SU-DHL-6 (cell line): ENCODE measurements around the gene CCL4L2.
"Not testable (repeated sequence)": the region's sequence is repeated elsewhere in the genome, so short reads cannot be mapped to it uniquely, and the experiment has no call there.

Experiments
- H2AFZ ChIP-seq: fragments of 200-600 bp; sonication (generic); 2 replicates; pipeline ENCODE4 v1.6.1; 2014; ENCODE audit warnings: low read depth, mild to moderate bottlenecking, moderate library complexity, mixed read lengths, antibody characterized with exemption, low read length; ENCODE audit not compliant: severe bottlenecking
- H3F3A ChIP-seq: fragments of 200-600 bp; shearing (Covaris generic); 2 replicates; pipeline ENCODE4 v1.6.0; 2016; ENCODE audit warnings: antibody characterized with exemption, mild to moderate bottlenecking; ENCODE audit not compliant: insufficient read depth
- H3K27ac ChIP-seq: fragments of 200-600 bp; sonication (generic); 2 replicates; pipeline ENCODE4 v1.5.1; 2016; ENCODE audit warnings: low read depth, mild to moderate bottlenecking, low read length, moderate library complexity, mixed read lengths
- H3K27me3 ChIP-seq: fragments of 200-600 bp; sonication (generic), shearing (Covaris generic); 2 replicates; pipeline ENCODE4 v1.6.0; 2014; ENCODE audit warnings: mild to moderate bottlenecking, low read length
- H3K36me3 ChIP-seq: fragments of 200-600 bp; sonication (generic); 2 replicates; pipeline ENCODE4 v1.6.1; 2014; ENCODE audit warnings: mild to moderate bottlenecking, low read length, mixed read lengths
- H3K4me2 ChIP-seq: fragments of 300-600, 200-600 bp; shearing (Covaris generic), sonication (generic); 2 replicates; pipeline ENCODE4 v1.6.0; 2014; ENCODE audit warnings: low read length, low read depth, mild to moderate bottlenecking; ENCODE audit not compliant: poor library complexity, severe bottlenecking
- H3K4me3 ChIP-seq: fragments of 200-600 bp; sonication (generic); 2 replicates; pipeline ENCODE4 v1.5.1; 2014; ENCODE audit warnings: antibody characterized with exemption, low read length, mild to moderate bottlenecking, mixed read lengths; ENCODE audit not compliant: insufficient read depth, poor library complexity, severe bottlenecking
- H3K79me2 ChIP-seq: fragments of 200-600 bp; sonication (generic); 2 replicates; pipeline ENCODE4 v1.6.1; 2014; ENCODE audit warnings: mild to moderate bottlenecking, low read length, moderate library complexity; ENCODE audit not compliant: insufficient read depth
- H3K9ac ChIP-seq: fragments of 200-600 bp; sonication (generic); 2 replicates; pipeline ENCODE4 v1.7.0; 2014; ENCODE audit warnings: mild to moderate bottlenecking, low read length
- H3K9me2 ChIP-seq: fragments of 200-600 bp; sonication (generic); replicated peaks from 2 replicates; pipeline ENCODE4 v1.6.1; 2014; ENCODE audit warnings: low read length; ENCODE audit not compliant: insufficient read depth
- H3K9me3 ChIP-seq: fragments of 200-600 bp; sonication (generic); 2 replicates; pipeline ENCODE4 v1.6.1; 2014; ENCODE audit warnings: low read length, mixed read lengths; ENCODE audit not compliant: insufficient read depth
- H4K20me1 ChIP-seq: fragments of 200-600 bp; sonication (generic); 2 replicates; pipeline ENCODE4 v1.6.1; 2014; ENCODE audit warnings: low read depth, mild to moderate bottlenecking, antibody characterized with exemption, low read length, moderate library complexity, mixed read lengths
- CTCF ChIP-seq: fragments of 200-600 bp; sonication (generic); IDR thresholded peaks from one replicate; pipeline ENCODE4 v1.5.1; 2017; ENCODE audit warnings: antibody characterized with exemption, mild to moderate bottlenecking, low read length, moderate library complexity; ENCODE audit not compliant: insufficient read depth, poor library complexity, severe bottlenecking
- EZH2phosphoT487 ChIP-seq: fragments of 200-600 bp; sonication (generic), shearing (Covaris generic); conservative IDR thresholded peaks from 2 replicates; pipeline ENCODE4 v1.6.1; 2018; ENCODE audit warnings: mild to moderate bottlenecking, antibody characterized with exemption, low read length, moderate library complexity, mixed read lengths

CCL4L2 gene

DNA sequence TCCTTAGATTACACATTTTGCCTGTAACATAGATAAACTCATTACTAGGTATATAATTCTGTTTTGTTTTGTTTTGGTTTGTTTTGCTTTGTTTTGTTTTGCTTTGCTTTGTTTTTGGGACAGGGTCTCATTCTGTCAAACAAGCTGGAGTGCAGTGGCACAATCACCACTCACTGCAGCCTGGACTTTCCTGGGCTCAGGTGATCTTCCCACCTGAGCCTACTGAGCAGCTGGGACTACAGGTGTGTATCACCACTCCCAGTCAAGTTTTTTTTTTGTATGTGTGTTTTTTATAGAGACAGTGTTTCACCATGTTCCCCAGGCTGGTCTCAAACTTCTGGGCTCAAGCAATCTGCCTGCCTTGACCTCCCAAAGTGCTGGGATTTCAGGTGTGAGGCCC, 1.3 kb upstream of the CCL4L2 start:
- no peak for TF ChIP-seq EZH2phosphoT487
- no peak for TF ChIP-seq CTCF
- Histone ChIP-seq H3K9ac (no peak overlapping the region), H3K9me2 (no peaks in the 10 kb centered on the region), H3F3A (no peaks in the 10 kb centered on the region), H3K27me3 (no peaks in the 10 kb centered on the region), H4K20me1 (no peaks in the 10 kb centered on the region), H3K4me2 (peak overlapping the region; percentile 7), H2AFZ (no peak overlapping the region), H3K9me3 (no peaks in the 10 kb centered on the region), H3K36me3 (no peaks in the 10 kb centered on the region), H3K79me2 (no peaks in the 10 kb centered on the region), H3K4me3 (no peak overlapping the region), H3K27ac (no peak overlapping the region)

- not testable (repeated sequence) for H3K27me3 ChIP-seq, H3K4me3 ChIP-seq, H3K9ac ChIP-seq, H3K27ac ChIP-seq, H3K4me2 ChIP-seq, H2AFZ ChIP-seq, H4K20me1 ChIP-seq, H3K36me3 ChIP-seq, H3K9me2 ChIP-seq, H3F3A ChIP-seq, H3K9me3 ChIP-seq, H3K79me2 ChIP-seq
Observed at GRCh38 chr17:36211484-36212271, 815 bp downstream of the CCL4L2 start.

DNA sequence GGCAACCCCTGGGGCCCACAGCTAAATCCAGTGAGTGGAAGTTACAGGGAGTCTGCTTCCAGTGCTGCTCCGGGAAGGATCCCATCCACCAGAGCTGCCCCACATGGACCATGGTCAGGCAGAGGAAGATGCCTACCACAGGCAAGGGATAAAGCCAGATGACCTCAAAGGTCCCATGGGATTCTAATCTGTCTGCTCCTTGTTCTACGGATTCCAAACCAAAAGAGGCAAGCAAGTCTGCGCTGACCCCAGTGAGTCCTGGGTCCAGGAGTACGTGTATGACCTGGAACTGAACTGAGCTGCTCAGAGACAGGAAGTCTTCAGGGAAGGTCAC, 1.4 kb downstream of the CCL4L2 start:
- Histone ChIP-seq H3K4me2 (no peak overlapping the region), H3K36me3 (no peaks in the 10 kb centered on the region)

More for the DNA sequence above, 1.4 kb downstream of the CCL4L2 start:
- Histone ChIP-seq H3K27ac (no peak overlapping the region), H3K9me3 (no peaks in the 10 kb centered on the region), H3F3A (no peaks in the 10 kb centered on the region), H3K4me3 (no peak overlapping the region), H3K79me2 (no peaks in the 10 kb centered on the region), H3K9me2 (no peaks in the 10 kb centered on the region), H4K20me1 (no peaks in the 10 kb centered on the region), H3K27me3 (no peaks in the 10 kb centered on the region), H2AFZ (no peak overlapping the region), H3K9ac (no peak overlapping the region)
- TF ChIP-seq CTCF (no peak), EZH2phosphoT487 (no peak)
